Uterus (tissue), 4 donors: ENCODE data around the gene GPD2. TPM values are rescaled to one million over a fixed set of nuclear protein-coding genes. Genes with fewer than 3 reads are reported as not detected.

Experiments used
- DNase-seq, 2 donors: peaks; one replicate each; pipeline ENCODE4 v3.0.0-alpha.2; 2019 to 2020
- H3K27ac ChIP-seq, 2 donors: fragments of 200-600 bp; sonication (generic); 1 replicate in 1 of 2; 2 replicates in 1 of 2; pipeline ENCODE4 v1.5.1; 2016 to 2018
- H3K27me3 ChIP-seq, 2 donors: fragments of 200-600 bp; sonication (generic); one replicate each; pipeline ENCODE4 v1.5.1; 2018 to 2019; ENCODE audit warnings: control low read depth in 1 of 2
- H3K36me3 ChIP-seq, 2 donors: fragments of 200-600 bp; sonication (generic); one replicate each; pipeline ENCODE4 v1.5.1; 2019; ENCODE audit warnings: control low read depth in 1 of 2
- H3K4me1 ChIP-seq, 2 donors: fragments of 200-600 bp; sonication (generic); one replicate each; pipeline ENCODE4 v1.5.1; 2018 to 2019; ENCODE audit warnings: control low read depth in 1 of 2
- H3K4me3 ChIP-seq, 2 donors: fragments of 200-600 bp; sonication (generic); 1 replicate in 1 of 2; 2 replicates in 1 of 2; pipeline ENCODE4 v1.5.1; 2018 to 2019; ENCODE audit warnings: mild to moderate bottlenecking in 1 of 2
- H3K9me3 ChIP-seq, 2 donors: fragments of 200-600 bp; sonication (generic); one replicate each; pipeline ENCODE4 v1.5.1; 2019; ENCODE audit warnings: control low read depth in 1 of 2
- CTCF ChIP-seq, 4 experiments: fragments of 200-600 bp in 2 of 4; fragments of 450-650 bp in 2 of 4; sonication (generic) in 2 of 4; IDR thresholded peaks; one replicate each; pipeline ENCODE4 v1.5.1; 2016 to 2019; ENCODE audit warnings: antibody characterized with exemption in 4 of 4, mild to moderate bottlenecking in 2 of 4, moderate library complexity in 1 of 4
- POLR2A ChIP-seq, 2 donors: fragments of 450-650 bp; IDR thresholded peaks; one replicate each; pipeline ENCODE4 v1.6.1; 2016; ENCODE audit warnings: antibody characterized with exemption in 2 of 2, mild to moderate bottlenecking in 1 of 2, moderate library complexity in 1 of 2
- intact Hi-C: fragments of 100-400 bp; cut with DNase I; formaldehyde crosslinking; loops from one replicate; pipeline ENCODE4 v1.15.1; 2023; ENCODE audit warnings: low total_unique reads
- total RNA-seq, 4 donors: library from RNA; depleted of rRNA in 3 of 4; stranded (reverse); fragments of >200 nt in 3 of 4; gene quantifications; one replicate each; pipeline versions ENCODE4 v1.1.0 to v1.2.4, GENCODE V29; 2014 to 2023
- donor health status: DM: yes; HTN: yes; CAD: no.

Gene GPD2
- total RNA-seq, 4 donors from 2014 or later, result 2.0 to 41.6 (median 32.1) TPM

GRCh38 chr2:156541229-156541628, 105.0 kb downstream of the GPD2 start:
- H3K4me3 ChIP-seq, result no peak overlapping the region
- no peak overlapping the region for H3K27ac ChIP-seq
- TF ChIP-seq POLR2A (IDR thresholded peaks at IDR 0.05) (no peak), CTCF (IDR thresholded peaks at IDR 0.05) (no peak)

GRCh38 chr2:156541706-156542105, 105.5 kb downstream of the GPD2 start:
- intact Hi-C loops, result no loop called here

More at GRCh38 chr2:156541229-156541628, 105.0 kb downstream of the GPD2 start:
- Histone ChIP-seq H3K9me3 (no peaks in the 10 kb centered on the region), H3K36me3 (no peaks in the 10 kb centered on the region), H3K27me3 (no peaks in the 10 kb centered on the region), H3K4me1 (no peaks in the 10 kb centered on the region)
- DNase-seq, result no peak
- intact Hi-C loops, result no loop called here

GRCh38 chr2:156548413-156548812, 112.2 kb downstream of the GPD2 start:
- no peak overlapping the region for H3K27ac ChIP-seq
- no peaks in the 10 kb centered on the region for H3K27me3 ChIP-seq
- intact Hi-C loops, result no loop called here
- no peak overlapping the region for H3K4me3 ChIP-seq
- TF ChIP-seq POLR2A (IDR thresholded peaks at IDR 0.05), result no peak
- TF ChIP-seq CTCF (IDR thresholded peaks at IDR 0.05), result no peak
- H3K4me1 ChIP-seq, result no peaks in the 10 kb centered on the region
- H3K36me3 ChIP-seq, result no peaks in the 10 kb centered on the region
- H3K9me3 ChIP-seq, result no peaks in the 10 kb centered on the region
- no peak for DNase-seq

More at GRCh38 chr2:156541706-156542105, 105.5 kb downstream of the GPD2 start:
- H3K4me1 ChIP-seq, result no peaks in the 10 kb centered on the region
- TF ChIP-seq CTCF (IDR thresholded peaks at IDR 0.05) (no peak), POLR2A (IDR thresholded peaks at IDR 0.05) (no peak)
- no peaks in the 10 kb centered on the region for H3K36me3 ChIP-seq
- H3K27me3 ChIP-seq, result no peaks in the 10 kb centered on the region
- no peak overlapping the region for H3K4me3 ChIP-seq
- H3K9me3 ChIP-seq, result no peaks in the 10 kb centered on the region
- DNase-seq, result no peak
- no peak overlapping the region for H3K27ac ChIP-seq

GRCh38 chr2:156553714-156554442, 117.7 kb downstream of the GPD2 start:
- Histone ChIP-seq H3K27me3 (no peaks in the 10 kb centered on the region), H3K27ac (no peak overlapping the region), H3K36me3 (no peaks in the 10 kb centered on the region), H3K4me3 (no peak overlapping the region), H3K9me3 (no peaks in the 10 kb centered on the region), H3K4me1 (no peaks in the 10 kb centered on the region)
- intact Hi-C loops, result no loop called here
- no peak for DNase-seq
- TF ChIP-seq POLR2A (IDR thresholded peaks at IDR 0.05) (no peak), CTCF (IDR thresholded peaks at IDR 0.05) (no peak)

GRCh38 chr2:156561326-156561725, 125.1 kb downstream of the GPD2 start:
- H3K36me3 ChIP-seq, result no peaks in the 10 kb centered on the region
- no peak overlapping the region for H3K4me3 ChIP-seq
- TF ChIP-seq CTCF (IDR thresholded peaks at IDR 0.05), result no peak
- TF ChIP-seq POLR2A (IDR thresholded peaks at IDR 0.05), result no peak
- intact Hi-C loops, result no loop called here
- H3K27ac ChIP-seq, result no peak overlapping the region
- no peaks in the 10 kb centered on the region for H3K27me3 ChIP-seq
- H3K4me1 ChIP-seq, result no peaks in the 10 kb centered on the region
- no peaks in the 10 kb centered on the region for H3K9me3 ChIP-seq
- DNase-seq, result no peak
